GM12801 (cell line): ENCODE data around the gene TTC39B.

ENCODE experiments used
- CTCF ChIP-seq: IDR thresholded peaks from one replicate; pipeline ENCODE4 v1.5.1; 2011; ENCODE audit warnings: control low read depth; ENCODE audit not compliant: insufficient read length; ENCODE audit errors: extremely low read depth

The TTC39B gene

GRCh38 chr9:15248081-15248480 is 58.9 kb downstream of the TTC39B start:
- TF ChIP-seq CTCF = no peak

GRCh38 chr9:15246708-15247107 is 60.3 kb downstream of the TTC39B start:
- TF ChIP-seq CTCF = no peak

GRCh38 chr9:15246243-15246642 is 60.8 kb downstream of the TTC39B start:
- no peak for TF ChIP-seq CTCF

- TF ChIP-seq CTCF = no peak
Observed at GRCh38 chr9:15244001-15244441, 63.0 kb downstream of the TTC39B start.

GRCh38 chr9:15243081-15243480 is 63.9 kb downstream of the TTC39B start:
- TF ChIP-seq CTCF = no peak

GRCh38 chr9:15240927-15241326 is 66.1 kb downstream of the TTC39B start:
- no peak for TF ChIP-seq CTCF

- TF ChIP-seq CTCF = no peak
Observed at GRCh38 chr9:15239816-15240215, 67.2 kb downstream of the TTC39B start.

GRCh38 chr9:15238646-15239045 is 68.4 kb downstream of the TTC39B start:
- no peak for TF ChIP-seq CTCF
